ENCODE results near the gene DPM3.
A peak's percentile ranks its signal among the peaks of the same experiment; 100 is the strongest.
"Not testable (repeated sequence)": the region's sequence is repeated elsewhere in the genome, so short reads cannot be mapped to it uniquely, and the experiment has no call there.

The DPM3 gene

GRCh38 chr1:155139895-155140629 is at the start of gene DPM3:
TSS of gene DPM3 (minus strand) at chr1:155140531. CDS start at chr1:155140240, 291 bp downstream.
- DNase-seq (ENCODE audit: low read depth in 2 of 3, low spot score in 2 of 3): peak; percentile 71 to 90 (median 83)

- not testable (repeated sequence) for DNase-seq (ENCODE audit: low read depth in 2 of 3, low spot score in 2 of 3)
Observed at GRCh38 chr1:155189926-155190325, 49.6 kb upstream of the DPM3 start.

- DNase-seq (ENCODE audit: low read depth in 2 of 3, low spot score in 2 of 3): no peak
Observed at GRCh38 chr1:155188268-155188667, 47.9 kb upstream of the DPM3 start.

- DNase-seq (ENCODE audit: low read depth in 2 of 3, low spot score in 2 of 3): no peak
Observed at GRCh38 chr1:155187456-155187891, 47.1 kb upstream of the DPM3 start.

GRCh38 chr1:155186794-155187455 is 46.6 kb upstream of the DPM3 start:
- DNase-seq (ENCODE audit: low read depth in 2 of 3, low spot score in 2 of 3): no peak

GRCh38 chr1:155186067-155186793 is 45.9 kb upstream of the DPM3 start:
- no peak for DNase-seq (ENCODE audit: low read depth in 2 of 3, low spot score in 2 of 3)

- no peak for DNase-seq (ENCODE audit: low read depth in 2 of 3, low spot score in 2 of 3)
Observed at GRCh38 chr1:155185783-155186066, 45.4 kb upstream of the DPM3 start.

- DNase-seq (ENCODE audit: low read depth in 2 of 3, low spot score in 2 of 3): no peak
Observed at GRCh38 chr1:155184835-155185782, 44.8 kb upstream of the DPM3 start.

- no peak for DNase-seq (ENCODE audit: low read depth in 2 of 3, low spot score in 2 of 3)
Observed at GRCh38 chr1:155184351-155184811, 44.0 kb upstream of the DPM3 start.

- no peak for DNase-seq (ENCODE audit: low read depth in 2 of 3, low spot score in 2 of 3)
Observed at GRCh38 chr1:155183775-155184221, 43.5 kb upstream of the DPM3 start.

GRCh38 chr1:155182052-155182550 is 41.8 kb upstream of the DPM3 start:
- DNase-seq (ENCODE audit: low read depth in 2 of 3, low spot score in 2 of 3): no peak

- DNase-seq (ENCODE audit: low read depth in 2 of 3, low spot score in 2 of 3): no peak
Observed at GRCh38 chr1:155181371-155182051, 41.2 kb upstream of the DPM3 start.

- no peak for DNase-seq (ENCODE audit: low read depth in 2 of 3, low spot score in 2 of 3)
Observed at GRCh38 chr1:155179112-155180031, 39.0 kb upstream of the DPM3 start.

- DNase-seq (ENCODE audit: low read depth in 2 of 3, low spot score in 2 of 3): no peak
Observed at GRCh38 chr1:155178441-155179111, 38.2 kb upstream of the DPM3 start.

GRCh38 chr1:155177918-155178281 is 37.6 kb upstream of the DPM3 start:
- no peak for DNase-seq (ENCODE audit: low read depth in 2 of 3, low spot score in 2 of 3)

- no peak for DNase-seq (ENCODE audit: low read depth in 2 of 3, low spot score in 2 of 3)
Observed at GRCh38 chr1:155177192-155177917, 37.0 kb upstream of the DPM3 start.

GRCh38 chr1:155176544-155177071 is 36.3 kb upstream of the DPM3 start:
- peak; percentile 60 to 87 (median 86) for DNase-seq (ENCODE audit: low read depth in 2 of 3, low spot score in 2 of 3)

Measured in activated CD8-positive, alpha-beta memory T cell treated with anti-CD3 and anti-CD28 coated beads for 48 hours (primary cell).